AG04449 (cell line): ENCODE measurements around the gene DSN1.

ENCODE experiments used
- CTCF ChIA-PET: fragments of 350-600 bp; formaldehyde crosslinking; extraction: SDS; loops from one replicate; lab custom pipeline; 2021; ENCODE audit warnings: antibody characterized with exemption; lab: Yijun Ruan, JAX
- POLR2A ChIA-PET: fragments of 400-600, 350-600 bp; formaldehyde crosslinking; extraction: SDS; loops from one replicate; lab custom pipeline; 2020; ENCODE audit warnings: antibody characterized with exemption, inconsistent platforms; lab: Yijun Ruan, JAX
- DNase-seq: peaks from one replicate; pipeline ENCODE4 v3.0.0-alpha.2; 2010; ENCODE audit warnings: low read depth, low spot score
- H3K4me3 ChIP-seq: 2 replicates; pipeline ENCODE4 v1.5.1; 2011; ENCODE audit warnings: low read depth, mild to moderate bottlenecking, control low read depth, low read length
- TF ChIP-seq, protein P1 (sequence below): IDR thresholded peaks from one replicate; pipeline ENCODE4 v1.5.1; 2011; ENCODE audit warnings: mild to moderate bottlenecking, moderate library complexity, low read length, control low read depth, inconsistent platforms; ENCODE audit not compliant: insufficient read depth; ENCODE audit errors: missing control alignments

Gene DSN1

DNA sequence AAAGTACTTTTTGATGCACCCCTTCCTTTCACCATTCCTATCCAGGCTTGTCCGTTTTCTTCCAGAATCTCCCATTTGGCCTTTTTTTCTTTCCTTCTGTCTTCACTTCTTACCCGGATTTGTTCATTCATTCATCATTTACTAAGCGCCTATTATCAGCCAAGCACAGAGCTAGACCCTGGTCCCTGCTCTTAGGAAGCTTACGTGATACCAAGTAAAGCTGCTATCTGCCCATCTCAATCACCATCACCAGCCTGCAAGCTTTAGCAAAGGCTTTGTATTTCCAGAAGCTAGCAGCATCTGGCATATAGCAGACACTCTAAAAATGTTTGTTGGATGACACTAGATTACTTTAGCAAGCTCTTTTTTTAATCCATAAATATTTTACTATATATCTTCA, 32.5 kb downstream of the DSN1 start:
- TF ChIP-seq, protein P1, sequence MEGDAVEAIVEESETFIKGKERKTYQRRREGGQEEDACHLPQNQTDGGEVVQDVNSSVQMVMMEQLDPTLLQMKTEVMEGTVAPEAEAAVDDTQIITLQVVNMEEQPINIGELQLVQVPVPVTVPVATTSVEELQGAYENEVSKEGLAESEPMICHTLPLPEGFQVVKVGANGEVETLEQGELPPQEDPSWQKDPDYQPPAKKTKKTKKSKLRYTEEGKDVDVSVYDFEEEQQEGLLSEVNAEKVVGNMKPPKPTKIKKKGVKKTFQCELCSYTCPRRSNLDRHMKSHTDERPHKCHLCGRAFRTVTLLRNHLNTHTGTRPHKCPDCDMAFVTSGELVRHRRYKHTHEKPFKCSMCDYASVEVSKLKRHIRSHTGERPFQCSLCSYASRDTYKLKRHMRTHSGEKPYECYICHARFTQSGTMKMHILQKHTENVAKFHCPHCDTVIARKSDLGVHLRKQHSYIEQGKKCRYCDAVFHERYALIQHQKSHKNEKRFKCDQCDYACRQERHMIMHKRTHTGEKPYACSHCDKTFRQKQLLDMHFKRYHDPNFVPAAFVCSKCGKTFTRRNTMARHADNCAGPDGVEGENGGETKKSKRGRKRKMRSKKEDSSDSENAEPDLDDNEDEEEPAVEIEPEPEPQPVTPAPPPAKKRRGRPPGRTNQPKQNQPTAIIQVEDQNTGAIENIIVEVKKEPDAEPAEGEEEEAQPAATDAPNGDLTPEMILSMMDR: no peak
- H3K4me3 ChIP-seq: no peak overlapping the region
- POLR2A ChIA-PET: no interaction called here
- DNase-seq: no peak
- CTCF ChIA-PET: interaction anchor here (0.9 to 2.6 kb wide), 3 partner anchors 14 to 130 kb away, joined by 3 to 16 read pairs (median 3); a partner anchor contains a TSS

DNA sequence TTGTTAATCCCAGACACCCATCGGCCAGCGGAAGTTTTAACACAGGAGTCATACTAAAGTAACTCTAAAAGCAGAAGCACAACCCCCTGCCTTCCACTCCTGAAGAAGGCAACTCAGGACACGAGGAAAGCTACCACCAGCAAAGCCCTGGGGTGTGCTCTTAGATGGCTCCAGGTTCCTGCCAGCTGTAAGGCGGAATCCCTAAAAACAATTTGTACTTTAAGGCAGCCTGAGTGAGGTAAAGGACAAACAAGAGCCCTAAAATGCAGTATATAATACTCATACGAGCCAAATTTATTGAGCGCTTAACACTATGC, 36.4 kb downstream of the DSN1 start:
- TF ChIP-seq, protein P1: no peak
- H3K4me3 ChIP-seq: no peak overlapping the region
- ChIA-PET CTCF (interaction anchor here (1.0 to 5.2 kb wide), 6 partner anchors 8 to 132 kb away, joined by 3 to 27 read pairs (median 3); partner anchors contain the start of gene NDRG3), POLR2A (no interaction called here)
- no peak for DNase-seq

DNA sequence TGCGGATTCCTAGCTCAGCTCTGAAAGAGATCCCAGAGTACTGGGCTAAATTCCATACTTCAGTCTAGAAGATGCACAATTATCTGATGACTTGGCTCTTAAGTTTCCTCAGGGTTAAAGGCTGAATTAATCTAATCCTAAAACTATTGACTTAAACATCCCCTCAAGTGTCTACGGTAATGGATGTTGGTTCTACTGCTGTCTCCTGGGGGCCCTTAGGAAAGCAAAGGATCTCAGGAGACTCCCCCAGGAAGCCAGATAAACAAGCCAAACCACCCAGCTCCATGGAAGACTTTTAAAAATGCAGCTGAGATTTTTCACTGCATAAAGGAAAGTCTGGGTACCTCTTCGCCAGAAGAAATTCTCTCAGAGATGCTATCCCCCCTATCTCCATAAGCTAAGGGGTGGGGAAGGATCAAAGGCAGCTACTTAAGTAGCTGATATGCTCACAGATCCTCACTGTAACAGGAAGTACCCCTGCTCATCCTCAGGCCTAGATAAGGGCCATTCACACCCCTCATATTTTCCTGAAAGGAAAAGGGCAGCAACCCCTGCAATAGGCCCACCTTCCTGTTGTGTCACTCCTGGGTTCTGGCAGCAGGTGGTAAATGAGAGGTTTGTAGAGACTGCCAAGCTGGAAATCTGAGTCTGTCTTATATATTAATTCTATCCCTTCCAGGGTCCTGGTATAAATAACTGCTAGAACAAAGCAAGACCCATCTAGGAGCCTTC, 36.9 kb downstream of the DSN1 start:
- H3K4me3 ChIP-seq: no peak overlapping the region
- TF ChIP-seq, protein P1: no peak
- ChIA-PET CTCF (interaction anchor here (1.0 to 5.2 kb wide), 6 partner anchors 9 to 132 kb away, joined by 3 to 27 read pairs (median 3); partner anchors contain the start of gene NDRG3), POLR2A (no interaction called here)
- DNase-seq: no peak

DNA sequence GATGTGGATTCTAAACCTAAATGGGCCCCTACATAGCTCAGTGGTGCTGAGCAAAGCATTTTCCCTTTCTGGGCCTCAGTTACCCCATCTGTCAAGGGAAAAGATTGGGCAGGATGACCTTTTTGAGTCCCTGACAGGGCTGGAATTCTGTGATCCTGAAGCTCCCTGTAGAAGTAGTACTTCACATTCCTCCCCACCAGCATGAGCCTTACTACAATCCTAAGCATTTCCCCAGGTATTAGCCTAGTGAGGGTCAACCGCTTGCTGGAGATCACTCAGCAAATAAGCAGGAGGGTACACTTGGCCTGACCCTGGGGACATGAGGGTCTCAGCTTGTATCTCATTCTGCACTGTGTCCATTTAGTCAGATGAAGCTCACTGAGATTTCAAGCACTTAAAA, 41.1 kb downstream of the DSN1 start:
- ChIA-PET CTCF (interaction anchor here (1.5 to 1.8 kb wide), 3 partner anchors 22 to 530 kb away, joined by 4 to 8 read pairs (median 5); partner anchors contain the start of gene RAB5IF), POLR2A (no interaction called here)
- TF ChIP-seq, protein P1: no peak
- no peak for DNase-seq
- H3K4me3 ChIP-seq: no peak overlapping the region

DNA sequence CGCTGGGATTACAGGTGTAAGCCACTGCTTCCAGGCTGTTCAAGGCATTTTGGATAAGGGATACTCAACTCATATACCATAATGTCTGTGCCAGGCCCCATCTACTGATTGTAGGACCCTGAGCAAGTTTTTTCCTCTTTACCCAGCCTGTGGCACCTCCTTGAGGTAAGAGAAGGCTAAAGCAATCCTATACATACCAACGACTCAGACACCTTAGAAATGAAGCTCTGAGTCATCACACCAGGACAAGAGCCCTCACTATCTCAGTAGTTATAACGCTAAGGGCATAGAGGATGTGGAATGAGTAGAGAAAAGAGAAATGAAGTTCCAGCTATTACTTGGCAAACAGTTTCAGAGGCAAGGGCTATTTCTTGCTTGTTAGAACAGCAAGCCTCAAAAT, 44.6 kb downstream of the DSN1 start:
- DNase-seq: no peak
- ChIA-PET POLR2A (no interaction called here), CTCF (interaction anchor here (0.6 to 1.2 kb wide), 4 partner anchors 10 to 1188 kb away, joined by 3 to 4 read pairs (median 3); no protein-coding TSS in a partner anchor)
- no peak overlapping the region for H3K4me3 ChIP-seq
- TF ChIP-seq, protein P1: no peak

DNA sequence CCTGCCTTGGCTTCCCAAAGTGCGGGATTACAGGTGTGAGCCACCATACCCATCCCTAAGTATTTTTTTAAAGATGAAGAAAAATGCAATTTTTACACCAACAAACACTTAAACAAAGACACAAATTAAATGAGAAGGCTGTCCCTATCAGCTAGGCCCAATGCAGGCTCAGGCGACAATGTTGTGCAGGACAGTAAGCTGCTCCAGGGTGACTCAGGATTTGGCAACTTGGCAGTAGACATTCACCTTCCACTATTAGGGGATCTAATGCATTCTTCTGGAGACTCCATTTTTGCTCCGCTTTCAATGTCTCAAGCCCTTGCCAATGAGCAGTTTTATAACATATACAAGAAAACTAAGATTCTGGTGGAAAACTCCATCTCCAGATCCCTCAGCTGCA, 47.4 kb downstream of the DSN1 start:
- no peak overlapping the region for H3K4me3 ChIP-seq
- DNase-seq: no peak
- TF ChIP-seq, protein P1: no peak
- CTCF ChIA-PET: no interaction called here
- POLR2A ChIA-PET: no interaction called here
